ENCODE measurements around the gene SUMO1. TPM values are rescaled to one million over a fixed set of nuclear protein-coding genes. Genes with fewer than 3 reads are reported as not detected.

The SUMO1 gene
- total and polyA plus RNA-seq, 2 of the 8 experiments (the other 6 are each of a cell fraction or from before 2014, with no cell fraction given), result 108 to 238 TPM

DNA sequence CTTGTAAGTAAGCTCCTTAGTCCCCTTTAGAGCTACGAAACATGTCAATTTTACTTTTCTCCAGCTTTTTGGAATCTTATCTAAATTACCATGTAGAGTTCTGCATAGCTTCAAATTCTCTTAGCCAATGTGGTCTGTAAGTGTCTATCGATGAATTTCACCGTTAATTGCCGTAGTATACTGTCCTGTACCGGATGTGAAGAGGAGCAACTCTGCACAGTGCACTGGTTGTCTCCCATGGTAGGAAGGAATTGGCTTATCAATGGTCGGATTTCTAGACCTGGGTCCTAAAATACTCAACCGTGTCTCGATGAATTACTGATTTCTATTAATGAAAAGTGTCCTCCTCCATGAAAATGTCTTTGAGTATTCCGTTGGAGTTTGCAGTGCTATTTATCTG lies 29.1 kb upstream of the SUMO1 start (continued):
- TF ChIP-seq, protein P1, sequence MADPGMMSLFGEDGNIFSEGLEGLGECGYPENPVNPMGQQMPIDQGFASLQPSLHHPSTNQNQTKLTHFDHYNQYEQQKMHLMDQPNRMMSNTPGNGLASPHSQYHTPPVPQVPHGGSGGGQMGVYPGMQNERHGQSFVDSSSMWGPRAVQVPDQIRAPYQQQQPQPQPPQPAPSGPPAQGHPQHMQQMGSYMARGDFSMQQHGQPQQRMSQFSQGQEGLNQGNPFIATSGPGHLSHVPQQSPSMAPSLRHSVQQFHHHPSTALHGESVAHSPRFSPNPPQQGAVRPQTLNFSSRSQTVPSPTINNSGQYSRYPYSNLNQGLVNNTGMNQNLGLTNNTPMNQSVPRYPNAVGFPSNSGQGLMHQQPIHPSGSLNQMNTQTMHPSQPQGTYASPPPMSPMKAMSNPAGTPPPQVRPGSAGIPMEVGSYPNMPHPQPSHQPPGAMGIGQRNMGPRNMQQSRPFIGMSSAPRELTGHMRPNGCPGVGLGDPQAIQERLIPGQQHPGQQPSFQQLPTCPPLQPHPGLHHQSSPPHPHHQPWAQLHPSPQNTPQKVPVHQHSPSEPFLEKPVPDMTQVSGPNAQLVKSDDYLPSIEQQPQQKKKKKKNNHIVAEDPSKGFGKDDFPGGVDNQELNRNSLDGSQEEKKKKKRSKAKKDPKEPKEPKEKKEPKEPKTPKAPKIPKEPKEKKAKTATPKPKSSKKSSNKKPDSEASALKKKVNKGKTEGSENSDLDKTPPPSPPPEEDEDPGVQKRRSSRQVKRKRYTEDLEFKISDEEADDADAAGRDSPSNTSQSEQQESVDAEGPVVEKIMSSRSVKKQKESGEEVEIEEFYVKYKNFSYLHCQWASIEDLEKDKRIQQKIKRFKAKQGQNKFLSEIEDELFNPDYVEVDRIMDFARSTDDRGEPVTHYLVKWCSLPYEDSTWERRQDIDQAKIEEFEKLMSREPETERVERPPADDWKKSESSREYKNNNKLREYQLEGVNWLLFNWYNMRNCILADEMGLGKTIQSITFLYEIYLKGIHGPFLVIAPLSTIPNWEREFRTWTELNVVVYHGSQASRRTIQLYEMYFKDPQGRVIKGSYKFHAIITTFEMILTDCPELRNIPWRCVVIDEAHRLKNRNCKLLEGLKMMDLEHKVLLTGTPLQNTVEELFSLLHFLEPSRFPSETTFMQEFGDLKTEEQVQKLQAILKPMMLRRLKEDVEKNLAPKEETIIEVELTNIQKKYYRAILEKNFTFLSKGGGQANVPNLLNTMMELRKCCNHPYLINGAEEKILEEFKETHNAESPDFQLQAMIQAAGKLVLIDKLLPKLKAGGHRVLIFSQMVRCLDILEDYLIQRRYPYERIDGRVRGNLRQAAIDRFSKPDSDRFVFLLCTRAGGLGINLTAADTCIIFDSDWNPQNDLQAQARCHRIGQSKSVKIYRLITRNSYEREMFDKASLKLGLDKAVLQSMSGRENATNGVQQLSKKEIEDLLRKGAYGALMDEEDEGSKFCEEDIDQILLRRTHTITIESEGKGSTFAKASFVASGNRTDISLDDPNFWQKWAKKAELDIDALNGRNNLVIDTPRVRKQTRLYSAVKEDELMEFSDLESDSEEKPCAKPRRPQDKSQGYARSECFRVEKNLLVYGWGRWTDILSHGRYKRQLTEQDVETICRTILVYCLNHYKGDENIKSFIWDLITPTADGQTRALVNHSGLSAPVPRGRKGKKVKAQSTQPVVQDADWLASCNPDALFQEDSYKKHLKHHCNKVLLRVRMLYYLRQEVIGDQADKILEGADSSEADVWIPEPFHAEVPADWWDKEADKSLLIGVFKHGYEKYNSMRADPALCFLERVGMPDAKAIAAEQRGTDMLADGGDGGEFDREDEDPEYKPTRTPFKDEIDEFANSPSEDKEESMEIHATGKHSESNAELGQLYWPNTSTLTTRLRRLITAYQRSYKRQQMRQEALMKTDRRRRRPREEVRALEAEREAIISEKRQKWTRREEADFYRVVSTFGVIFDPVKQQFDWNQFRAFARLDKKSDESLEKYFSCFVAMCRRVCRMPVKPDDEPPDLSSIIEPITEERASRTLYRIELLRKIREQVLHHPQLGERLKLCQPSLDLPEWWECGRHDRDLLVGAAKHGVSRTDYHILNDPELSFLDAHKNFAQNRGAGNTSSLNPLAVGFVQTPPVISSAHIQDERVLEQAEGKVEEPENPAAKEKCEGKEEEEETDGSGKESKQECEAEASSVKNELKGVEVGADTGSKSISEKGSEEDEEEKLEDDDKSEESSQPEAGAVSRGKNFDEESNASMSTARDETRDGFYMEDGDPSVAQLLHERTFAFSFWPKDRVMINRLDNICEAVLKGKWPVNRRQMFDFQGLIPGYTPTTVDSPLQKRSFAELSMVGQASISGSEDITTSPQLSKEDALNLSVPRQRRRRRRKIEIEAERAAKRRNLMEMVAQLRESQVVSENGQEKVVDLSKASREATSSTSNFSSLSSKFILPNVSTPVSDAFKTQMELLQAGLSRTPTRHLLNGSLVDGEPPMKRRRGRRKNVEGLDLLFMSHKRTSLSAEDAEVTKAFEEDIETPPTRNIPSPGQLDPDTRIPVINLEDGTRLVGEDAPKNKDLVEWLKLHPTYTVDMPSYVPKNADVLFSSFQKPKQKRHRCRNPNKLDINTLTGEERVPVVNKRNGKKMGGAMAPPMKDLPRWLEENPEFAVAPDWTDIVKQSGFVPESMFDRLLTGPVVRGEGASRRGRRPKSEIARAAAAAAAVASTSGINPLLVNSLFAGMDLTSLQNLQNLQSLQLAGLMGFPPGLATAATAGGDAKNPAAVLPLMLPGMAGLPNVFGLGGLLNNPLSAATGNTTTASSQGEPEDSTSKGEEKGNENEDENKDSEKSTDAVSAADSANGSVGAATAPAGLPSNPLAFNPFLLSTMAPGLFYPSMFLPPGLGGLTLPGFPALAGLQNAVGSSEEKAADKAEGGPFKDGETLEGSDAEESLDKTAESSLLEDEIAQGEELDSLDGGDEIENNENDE (IDR thresholded peaks at IDR 0.05; ENCODE audit: insufficient replicate concordance, low read length), result no peak
- TF ChIP-seq POLR2A (IDR thresholded peaks at IDR 0.05; ENCODE audit: control extremely low read depth in 1 of 2, low read depth in 2 of 2, low read length in 2 of 2) (peak in 1 of 2 experiments; percentile 37; a peak in 1 of 3 replicates), POLR2AphosphoS5 (IDR thresholded peaks at IDR 0.05; ENCODE audit: low read depth, low read length) (peak; percentile 73), HDAC6 (IDR thresholded peaks at IDR 0.05; ENCODE audit: low read depth, low read length) (no peak)
